LNCaP clone FGC (cell line): Measurements from ENCODE around the gene CAPSL.
A peak's percentile ranks its signal among the peaks of the same experiment; 100 is the strongest.

ENCODE experiments used
- DNase-seq: peaks from one replicate; pipeline ENCODE4 v3.0.0-alpha.2; 2011; ENCODE audit warnings: low read depth
- H3K4me3 ChIP-seq: 2 replicates; pipeline ENCODE4 v1.5.1; 2011; ENCODE audit warnings: mild to moderate bottlenecking, low read depth, low read length, control low read depth
- TF ChIP-seq, protein P1 (sequence below): IDR thresholded peaks from 2 replicates; pipeline ENCODE4 v1.5.1; 2012; ENCODE audit warnings: mild to moderate bottlenecking; ENCODE audit not compliant: control insufficient read depth, insufficient read depth; ENCODE audit errors: extremely low read depth

CAPSL gene

DNA sequence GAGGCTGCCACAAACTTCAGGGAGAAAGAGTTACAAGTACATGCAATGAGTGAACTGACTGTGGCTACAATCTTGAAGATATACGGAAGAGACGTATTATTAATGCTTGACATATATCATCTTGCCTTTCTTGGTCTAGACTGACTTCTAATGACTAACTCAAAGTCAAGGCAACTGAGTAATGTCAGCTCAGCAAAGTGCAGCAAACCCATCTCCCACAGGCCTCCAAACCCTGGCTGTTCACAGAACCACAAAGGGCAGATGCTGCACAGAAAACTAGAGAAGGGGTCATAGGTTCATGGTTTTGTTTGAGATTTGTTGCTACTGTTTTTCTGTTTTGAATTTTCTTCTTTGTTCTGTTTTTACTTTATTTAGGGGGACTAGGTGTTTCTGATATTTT, 60.8 kb downstream of the CAPSL start:
- no peak for DNase-seq
- TF ChIP-seq, protein P1, sequence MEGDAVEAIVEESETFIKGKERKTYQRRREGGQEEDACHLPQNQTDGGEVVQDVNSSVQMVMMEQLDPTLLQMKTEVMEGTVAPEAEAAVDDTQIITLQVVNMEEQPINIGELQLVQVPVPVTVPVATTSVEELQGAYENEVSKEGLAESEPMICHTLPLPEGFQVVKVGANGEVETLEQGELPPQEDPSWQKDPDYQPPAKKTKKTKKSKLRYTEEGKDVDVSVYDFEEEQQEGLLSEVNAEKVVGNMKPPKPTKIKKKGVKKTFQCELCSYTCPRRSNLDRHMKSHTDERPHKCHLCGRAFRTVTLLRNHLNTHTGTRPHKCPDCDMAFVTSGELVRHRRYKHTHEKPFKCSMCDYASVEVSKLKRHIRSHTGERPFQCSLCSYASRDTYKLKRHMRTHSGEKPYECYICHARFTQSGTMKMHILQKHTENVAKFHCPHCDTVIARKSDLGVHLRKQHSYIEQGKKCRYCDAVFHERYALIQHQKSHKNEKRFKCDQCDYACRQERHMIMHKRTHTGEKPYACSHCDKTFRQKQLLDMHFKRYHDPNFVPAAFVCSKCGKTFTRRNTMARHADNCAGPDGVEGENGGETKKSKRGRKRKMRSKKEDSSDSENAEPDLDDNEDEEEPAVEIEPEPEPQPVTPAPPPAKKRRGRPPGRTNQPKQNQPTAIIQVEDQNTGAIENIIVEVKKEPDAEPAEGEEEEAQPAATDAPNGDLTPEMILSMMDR = no peak
- no peak overlapping the region for H3K4me3 ChIP-seq

DNA sequence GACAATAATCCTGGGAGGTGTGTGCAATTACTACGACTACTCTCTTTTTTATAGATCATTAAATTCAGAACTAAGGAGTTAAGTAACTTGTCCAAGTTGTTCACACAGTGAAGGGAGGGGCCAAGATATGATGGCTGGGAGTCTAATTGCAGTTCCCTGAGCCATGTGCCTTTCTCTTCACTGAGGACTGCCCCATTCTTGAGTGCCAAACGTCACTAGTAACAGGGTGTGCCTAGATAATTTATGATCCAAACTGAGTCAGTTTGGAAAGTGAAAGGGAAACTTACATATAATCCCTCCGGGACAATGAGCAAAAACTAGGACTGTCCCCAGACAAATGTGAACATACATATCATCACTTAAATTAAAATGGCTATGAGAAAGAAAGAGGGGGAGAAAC, 61.5 kb downstream of the CAPSL start:
- DNase-seq = no peak
- TF ChIP-seq, protein P1 = no peak
- no peak overlapping the region for H3K4me3 ChIP-seq

DNA sequence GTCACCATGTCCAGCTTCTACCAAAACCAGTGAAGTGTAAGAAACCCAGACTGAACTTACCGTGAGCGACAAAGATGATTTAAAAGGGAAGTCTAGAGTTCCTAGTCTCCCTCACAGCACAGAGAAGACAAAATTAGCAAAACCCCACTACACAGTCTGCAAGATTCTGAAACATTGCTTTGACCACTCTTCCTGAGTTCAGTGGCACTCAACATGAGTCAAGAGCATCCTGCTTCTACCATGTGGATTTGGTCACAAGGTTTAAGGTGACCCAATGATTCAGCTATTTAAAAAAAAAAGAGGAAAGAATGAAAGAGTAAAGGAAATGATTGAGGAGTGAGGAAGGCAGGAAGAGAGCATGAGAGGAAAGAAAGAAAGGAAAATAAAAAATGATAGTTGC, 62.0 kb downstream of the CAPSL start:
- H3K4me3 ChIP-seq = no peak overlapping the region
- TF ChIP-seq, protein P1 = no peak
- no peak for DNase-seq

DNA sequence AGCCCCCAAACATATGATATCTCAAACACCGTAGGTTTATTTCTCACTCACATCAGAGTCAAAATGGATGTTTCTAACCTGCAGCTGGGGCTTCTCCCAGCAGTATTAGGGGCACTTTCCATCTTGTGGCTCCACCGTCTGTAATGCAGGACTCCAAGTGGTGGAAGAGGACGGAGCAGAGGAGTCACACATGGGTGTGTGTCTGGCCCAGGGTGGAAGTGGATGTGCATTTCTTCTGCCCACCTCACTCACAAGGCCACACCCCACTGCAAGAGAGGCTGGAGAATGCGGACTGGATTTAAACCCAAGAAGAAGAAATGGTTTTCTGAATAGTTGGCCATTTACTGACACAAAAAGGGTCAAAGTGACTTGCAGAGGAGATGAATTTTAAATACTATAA, 67.8 kb downstream of the CAPSL start:
- no peak for DNase-seq
- TF ChIP-seq, protein P1 = no peak
- H3K4me3 ChIP-seq = no peak overlapping the region

DNA sequence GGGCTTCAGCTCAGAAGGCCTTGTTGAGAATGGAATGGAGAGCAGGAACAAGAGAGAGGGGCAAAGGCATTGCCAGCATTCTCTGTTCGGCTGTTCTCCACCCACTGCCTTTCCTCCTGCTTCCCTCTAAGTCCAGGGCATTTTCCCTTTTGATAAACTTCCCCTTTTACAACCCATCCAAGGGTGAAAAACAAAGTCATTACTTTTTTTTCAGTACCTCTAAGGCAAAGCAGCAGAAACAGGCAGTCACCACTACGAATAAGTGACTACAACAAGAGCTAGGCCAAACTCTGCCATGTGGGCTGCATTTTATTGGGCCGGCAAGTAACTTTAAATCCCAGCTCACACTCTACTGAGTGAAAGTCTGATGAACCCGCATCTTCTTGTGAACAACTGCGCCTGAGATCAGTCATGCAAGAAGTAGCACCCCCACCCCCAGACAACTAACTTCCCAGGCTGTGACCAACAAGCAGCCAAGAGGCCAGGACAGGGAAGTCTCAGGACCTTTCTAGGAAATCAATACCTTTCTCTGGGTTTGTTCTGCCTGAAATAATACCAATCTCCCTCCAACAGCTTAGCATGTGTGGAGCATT, 68.6 kb downstream of the CAPSL start:
- no peak overlapping the region for H3K4me3 ChIP-seq
- no peak for DNase-seq
- TF ChIP-seq, protein P1 = no peak

DNA sequence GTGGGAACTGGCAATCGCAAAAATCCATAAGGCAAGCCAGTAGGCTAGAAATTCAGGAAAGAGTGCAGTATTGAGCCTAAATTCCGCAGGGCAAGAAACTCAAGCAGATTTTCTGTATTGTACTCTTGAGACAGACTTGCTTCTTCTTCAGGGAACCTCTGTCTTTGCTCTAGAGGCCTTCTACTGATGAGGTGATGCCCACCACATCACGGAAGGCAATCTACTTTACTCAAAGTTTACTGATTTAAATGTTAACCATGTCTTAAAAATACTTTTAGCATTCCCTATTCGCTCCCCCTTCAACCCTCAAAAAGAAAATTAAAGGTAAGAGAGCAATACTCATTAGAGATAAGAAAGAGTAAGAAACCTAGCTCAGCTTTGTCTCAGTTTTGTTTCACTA, 70.4 kb downstream of the CAPSL start:
- DNase-seq = no peak
- no peak overlapping the region for H3K4me3 ChIP-seq
- TF ChIP-seq, protein P1 = no peak

DNA sequence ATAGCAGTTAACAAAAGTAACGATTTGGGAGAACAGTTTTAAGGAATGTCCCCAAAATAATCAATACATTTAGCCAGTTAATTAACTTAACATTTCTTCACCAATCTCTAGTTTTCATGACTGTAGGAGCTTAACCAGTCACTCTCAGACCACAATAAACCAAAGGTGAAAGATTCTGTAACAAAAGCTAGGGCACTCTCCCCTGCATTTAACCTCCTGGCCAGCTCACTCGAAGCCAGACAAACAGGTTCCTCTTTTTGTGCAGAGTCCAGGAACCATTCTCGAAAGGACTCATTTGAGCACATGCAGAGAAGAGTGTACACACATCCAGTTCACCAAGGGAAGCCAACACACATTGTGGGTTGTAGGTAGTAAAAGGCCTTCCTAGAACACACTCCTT, 75.3 kb downstream of the CAPSL start:
- TF ChIP-seq, protein P1 = no peak
- H3K4me3 ChIP-seq = no peak overlapping the region
- peak; percentile 46 for DNase-seq
